Activated gamma-delta T cell treated with Interleukin-2 at 50 U/mL for 16 hours (primary cell): ENCODE measurements around the gene ZNF862.
"Not testable (repeated sequence)": the region's sequence is repeated elsewhere in the genome, so short reads cannot be mapped to it uniquely, and the experiment has no call there.

Source experiments
- DNase-seq: peaks from one replicate; pipeline ENCODE4 v3.0.0-alpha.2; 2020

Gene ZNF862

GRCh38 chr7:149825567-149826343 is 12.4 kb upstream of the ZNF862 start:
- no peak for DNase-seq

GRCh38 chr7:149826344-149827088 is 11.7 kb upstream of the ZNF862 start:
- DNase-seq, result no peak

- no peak for DNase-seq
Measured at GRCh38 chr7:149827089-149827981, 10.8 kb upstream of the ZNF862 start.

DNA sequence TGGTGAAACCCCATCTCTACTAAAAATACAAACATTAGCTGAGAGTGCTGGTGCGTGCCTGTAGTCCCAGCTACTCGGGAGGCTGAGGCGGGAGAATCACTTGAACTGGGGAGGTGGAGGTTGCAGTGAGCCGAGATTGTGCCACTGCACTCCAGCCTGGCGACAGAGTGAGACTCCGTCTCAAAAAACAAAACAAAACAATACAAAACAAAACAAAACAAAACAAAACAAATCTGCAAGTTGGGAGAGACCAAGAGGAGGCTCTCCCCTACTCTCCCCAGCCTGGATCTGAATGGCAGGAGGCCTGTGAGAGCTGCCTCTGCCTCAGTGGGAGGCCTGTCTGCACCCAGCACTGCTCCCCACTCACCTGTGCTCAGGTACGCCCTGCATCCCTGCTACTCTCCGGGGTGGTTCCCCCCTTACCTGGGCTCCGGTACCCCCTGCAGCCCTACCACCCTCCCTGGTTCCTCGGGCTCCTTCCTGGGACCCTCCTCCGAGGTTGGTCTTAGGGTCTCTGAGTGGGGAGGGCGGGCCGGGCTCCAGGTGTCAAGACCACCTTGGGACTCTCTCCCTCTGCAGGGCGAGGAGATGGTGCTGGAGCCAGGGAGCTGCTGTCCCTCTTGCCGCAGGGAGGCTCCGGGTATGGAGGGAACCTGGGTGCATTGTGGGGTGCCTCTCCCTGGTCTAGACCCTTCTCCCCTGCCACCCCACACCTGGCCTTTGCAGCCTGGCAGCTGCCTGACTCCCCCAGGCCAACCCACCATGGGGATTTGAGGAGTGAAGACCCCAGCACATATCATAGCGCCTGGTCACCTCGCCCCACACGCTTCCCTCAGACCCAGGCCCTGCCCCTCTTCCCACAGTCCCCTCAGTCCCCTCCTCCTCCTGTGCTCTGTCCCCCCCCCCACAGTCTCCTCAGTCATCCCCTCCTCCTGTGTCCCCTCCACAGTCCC is 9.5 kb upstream of the ZNF862 start:
- DNase-seq, result no peak

DNA sequence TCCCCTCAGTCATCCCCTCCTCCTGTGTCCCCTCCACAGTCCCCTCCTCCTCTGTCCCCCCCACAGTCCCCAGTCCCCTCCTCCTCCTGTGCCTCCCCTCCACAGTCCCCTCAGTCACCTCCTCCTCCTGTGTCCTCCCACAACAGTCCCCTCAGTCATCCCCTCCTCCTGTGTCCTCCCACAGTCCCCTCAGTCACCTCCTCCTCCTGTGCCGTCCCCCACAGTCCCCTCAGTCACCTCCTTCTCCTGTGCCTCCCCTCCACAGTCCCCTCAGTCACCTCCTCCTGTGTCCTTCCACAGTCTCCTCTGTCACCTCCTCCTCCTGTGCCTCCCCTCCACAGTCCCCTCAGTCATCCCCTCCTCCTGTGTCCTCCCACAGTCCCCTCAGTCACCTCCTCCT is 7.6 kb upstream of the ZNF862 start:
- DNase-seq, result not testable (repeated sequence)

- no peak for DNase-seq
Measured at GRCh38 chr7:149830997-149831740, 7.0 kb upstream of the ZNF862 start.

DNA sequence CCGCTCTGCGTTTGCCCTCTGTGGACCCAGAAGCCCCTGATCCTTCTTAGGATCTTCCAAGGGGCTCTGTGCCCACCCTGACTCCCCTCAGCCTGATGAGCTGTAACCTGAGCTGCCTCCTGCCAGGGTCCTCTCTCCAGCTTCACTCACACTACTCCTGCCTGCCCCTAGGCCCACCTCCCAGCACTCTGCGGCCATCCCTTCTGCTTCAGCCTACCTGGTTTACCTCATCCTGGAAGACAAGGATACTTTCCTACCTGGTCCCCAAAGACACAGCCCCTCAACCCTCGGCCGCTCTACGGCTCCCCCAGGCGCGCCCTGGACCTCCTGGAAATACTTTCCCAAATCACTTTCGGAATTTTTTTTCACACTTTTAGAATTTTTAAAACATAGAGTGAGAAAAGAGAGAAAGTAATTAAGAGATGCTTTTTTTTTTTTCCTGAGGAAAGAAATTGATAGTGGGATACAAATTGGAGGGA is 6.4 kb upstream of the ZNF862 start:
- DNase-seq, result no peak

GRCh38 chr7:149832332-149833041 is 5.7 kb upstream of the ZNF862 start:
- DNase-seq, result no peak

- DNase-seq, result no peak
Measured at GRCh38 chr7:149833495-149834130, 4.6 kb upstream of the ZNF862 start.

DNA sequence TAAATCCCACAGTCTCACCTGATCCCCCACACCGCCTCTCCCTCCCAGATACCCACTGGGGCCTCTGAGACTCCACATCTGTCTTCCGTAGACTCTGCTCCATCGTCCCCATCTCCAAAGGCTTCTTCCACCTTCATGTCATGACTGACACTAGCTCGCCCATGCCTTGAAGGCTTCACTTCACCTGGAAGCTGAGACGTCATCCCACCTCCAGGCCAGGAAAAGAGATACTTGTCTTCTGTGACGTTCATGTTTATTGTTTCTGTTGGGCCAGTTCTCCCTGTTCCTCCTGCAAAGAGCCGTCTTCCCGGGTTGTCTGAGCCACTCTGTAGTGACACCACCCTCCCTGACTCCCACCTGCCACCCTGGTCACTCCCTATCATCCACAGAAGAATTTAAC is 3.6 kb upstream of the ZNF862 start:
- DNase-seq, result no peak

DNA sequence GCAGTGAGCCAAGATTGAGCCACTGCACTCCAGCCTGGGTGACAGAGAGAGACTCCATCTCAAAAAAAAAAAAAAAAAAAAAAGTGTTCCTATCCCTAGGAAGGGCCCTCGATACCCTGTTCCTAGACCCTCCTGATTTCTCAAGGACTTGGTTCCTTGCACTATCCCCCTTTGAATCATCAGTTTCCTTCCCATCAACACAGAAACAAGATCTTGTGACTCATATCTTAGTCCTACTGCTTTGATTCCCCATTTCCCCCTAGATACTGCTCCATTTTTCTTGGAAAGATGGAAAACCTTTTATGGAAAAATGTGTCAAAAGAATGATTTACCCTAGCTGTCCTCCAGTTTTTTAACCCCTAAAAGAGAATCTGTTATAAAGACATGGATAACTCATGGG is 1.7 kb upstream of the ZNF862 start:
- DNase-seq, result no peak

GRCh38 chr7:149837564-149838223 is 481 bp upstream of the ZNF862 start:
- DNase-seq, result no peak

DNA sequence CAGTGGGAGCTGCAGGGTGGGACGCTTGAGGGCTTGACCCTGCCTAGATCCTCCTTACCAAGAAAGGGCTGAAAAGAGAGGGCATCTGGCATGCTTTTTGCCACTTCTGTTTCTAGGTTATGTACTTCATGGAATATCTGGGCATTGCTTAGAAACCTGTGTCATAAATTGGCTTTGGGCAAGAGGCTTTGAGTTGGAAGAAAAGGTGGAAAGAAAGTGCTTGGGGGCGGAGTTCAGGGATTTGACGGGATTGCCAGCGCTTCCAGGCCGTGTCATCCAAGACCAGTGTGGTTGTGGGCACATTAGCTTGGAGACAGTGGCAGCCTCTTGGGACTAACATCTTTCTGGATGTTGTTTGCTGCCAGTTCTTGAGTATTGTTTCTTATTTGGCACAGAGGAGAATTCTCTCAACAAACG is 825 bp downstream of the ZNF862 start:
- DNase-seq, result no peak

GRCh38 chr7:149839933-149840332 is 1.8 kb downstream of the ZNF862 start:
- DNase-seq, result no peak

DNA sequence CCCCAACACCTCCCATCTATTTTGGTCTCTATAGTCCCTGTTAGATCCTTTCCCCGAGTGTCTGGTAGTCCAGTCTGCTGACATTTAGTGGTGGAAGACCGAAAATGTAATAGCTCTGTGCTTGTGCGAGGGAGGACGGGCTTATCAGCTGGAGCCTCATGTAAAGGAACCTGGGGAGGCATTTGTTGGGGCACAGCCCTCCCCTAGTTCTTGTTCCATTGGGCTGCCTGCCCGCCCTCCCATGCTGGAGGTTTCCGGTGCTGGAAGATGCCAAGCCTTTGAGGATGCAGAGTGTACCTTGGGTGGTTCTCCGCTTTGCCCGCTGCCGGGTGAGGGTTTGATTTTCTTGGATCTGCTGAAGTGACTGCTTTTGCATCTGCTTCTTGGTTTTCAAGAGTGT is 5.4 kb downstream of the ZNF862 start:
- DNase-seq, result no peak

- no peak for DNase-seq
Measured at GRCh38 chr7:149844445-149844844, 6.3 kb downstream of the ZNF862 start.

- DNase-seq, result no peak
Measured at GRCh38 chr7:149845257-149845980, 7.2 kb downstream of the ZNF862 start.

- no peak for DNase-seq
Measured at GRCh38 chr7:149846021-149846420, 7.8 kb downstream of the ZNF862 start.
